K562 (cell line): ENCODE results near the gene KRT80.

Experiments
- ATF7 ChIP-seq: fragments of 450-650 bp; IDR thresholded peaks from 2 replicates; pipeline ENCODE4 v1.7.1; 2014; ENCODE audit warnings: mild to moderate bottlenecking, moderate library complexity
- KAT8 ChIP-seq: fragments of 450-650 bp; IDR thresholded peaks from 2 replicates; pipeline ENCODE4 v1.6.1; 2016; ENCODE audit warnings: low read depth, mild to moderate bottlenecking
- RB1 ChIP-seq: fragments of 450-650 bp; IDR thresholded peaks from 2 replicates; pipeline ENCODE4 v1.6.1; 2017; ENCODE audit warnings: low read depth, mild to moderate bottlenecking
- TF ChIP-seq, protein P1 (sequence below), 3 experiments: IDR thresholded peaks in 2 of 3; conservative IDR thresholded peaks in 1 of 3; 2 replicates each; pipeline ENCODE4 v1.5.1; 2011 to 2012; ENCODE audit warnings: low read length in 3 of 3, mild to moderate bottlenecking in 3 of 3, control low read depth in 2 of 3, improper control_type of control experiment in 1 of 3, inconsistent platforms in 1 of 3, low read depth in 1 of 3, mixed read lengths in 1 of 3, moderate library complexity in 1 of 3; ENCODE audit not compliant: insufficient read depth in 2 of 3

DNA sequence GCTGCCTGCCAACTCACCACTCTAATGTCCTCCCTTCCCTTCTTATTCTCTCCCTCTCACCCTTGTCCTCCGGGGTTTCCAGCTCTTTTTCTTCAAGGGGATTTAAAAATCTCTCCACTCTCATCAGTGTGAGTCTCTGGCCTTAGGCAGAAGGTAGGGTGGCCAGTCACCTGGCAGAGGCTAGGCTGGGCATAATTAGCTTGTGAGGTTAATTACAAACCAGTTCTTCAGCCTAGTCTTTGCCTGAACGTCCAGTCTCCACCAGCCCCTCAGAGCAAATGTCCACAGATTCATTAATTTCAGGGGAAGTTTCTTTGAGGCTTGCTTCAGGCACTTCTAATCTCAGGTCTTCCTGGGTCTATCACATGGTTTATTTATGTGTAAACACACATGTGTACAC lies 48.0 kb upstream of the KRT80 start:
- TF ChIP-seq, protein P1, sequence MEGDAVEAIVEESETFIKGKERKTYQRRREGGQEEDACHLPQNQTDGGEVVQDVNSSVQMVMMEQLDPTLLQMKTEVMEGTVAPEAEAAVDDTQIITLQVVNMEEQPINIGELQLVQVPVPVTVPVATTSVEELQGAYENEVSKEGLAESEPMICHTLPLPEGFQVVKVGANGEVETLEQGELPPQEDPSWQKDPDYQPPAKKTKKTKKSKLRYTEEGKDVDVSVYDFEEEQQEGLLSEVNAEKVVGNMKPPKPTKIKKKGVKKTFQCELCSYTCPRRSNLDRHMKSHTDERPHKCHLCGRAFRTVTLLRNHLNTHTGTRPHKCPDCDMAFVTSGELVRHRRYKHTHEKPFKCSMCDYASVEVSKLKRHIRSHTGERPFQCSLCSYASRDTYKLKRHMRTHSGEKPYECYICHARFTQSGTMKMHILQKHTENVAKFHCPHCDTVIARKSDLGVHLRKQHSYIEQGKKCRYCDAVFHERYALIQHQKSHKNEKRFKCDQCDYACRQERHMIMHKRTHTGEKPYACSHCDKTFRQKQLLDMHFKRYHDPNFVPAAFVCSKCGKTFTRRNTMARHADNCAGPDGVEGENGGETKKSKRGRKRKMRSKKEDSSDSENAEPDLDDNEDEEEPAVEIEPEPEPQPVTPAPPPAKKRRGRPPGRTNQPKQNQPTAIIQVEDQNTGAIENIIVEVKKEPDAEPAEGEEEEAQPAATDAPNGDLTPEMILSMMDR (IDR thresholded peaks at IDR 0.05 in 2 of 3, conservative IDR thresholded peaks at IDR 0.05 in 1 of 3; ENCODE audit: insufficient read depth in 2 of 3, low read depth in 1 of 3, low read length in 3 of 3), result no peak
- no peak for TF ChIP-seq KAT8
- TF ChIP-seq ATF7, result no peak
- TF ChIP-seq RB1, result no peak
